Measurements from ENCODE around the gene GSTT2B. TPM values are rescaled to one million over a fixed set of nuclear protein-coding genes. Genes with fewer than 3 reads are reported as not detected.
"Not testable (repeated sequence)": the region's sequence is repeated elsewhere in the genome, so short reads cannot be mapped to it uniquely, and the experiment has no call there.

Gene GSTT2B
- total and polyA plus RNA-seq, 5 experiments from 2014 or later = not detected

DNA sequence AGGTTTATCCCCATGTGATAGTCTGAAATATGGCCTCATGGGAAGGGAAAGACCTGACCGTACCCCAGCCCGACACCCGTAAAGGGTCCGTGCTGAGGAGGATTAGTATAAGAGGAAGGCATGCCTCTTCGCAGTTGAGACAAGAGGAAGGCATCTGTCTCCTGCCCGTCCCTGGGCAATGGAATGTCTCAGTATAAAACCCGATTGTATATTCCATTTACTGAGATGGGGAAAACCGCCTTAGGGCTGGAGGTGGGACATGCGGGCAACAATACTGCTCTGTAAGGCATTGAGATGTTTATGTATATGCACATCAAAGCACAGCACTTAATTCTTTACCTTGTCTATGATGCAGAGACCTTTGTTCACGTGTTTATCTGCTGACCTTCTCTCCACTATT lies 53.6 kb downstream of the GSTT2B start:
- not testable (repeated sequence) for H3K4me3 Mint-ChIP-seq, ATAC-seq, H3K27me3 Mint-ChIP-seq, H3K9me3 Mint-ChIP-seq, H3K27ac Mint-ChIP-seq, H3K4me1 Mint-ChIP-seq, DNase-seq, H3K36me3 Mint-ChIP-seq
- POLR2A ChIA-PET = interaction anchor here (4.5 kb wide), 1 partner anchor 13 kb away, joined by 26 read pairs; the partner anchor contains the start of gene MIF

Other genes starting within 250 kb of the GSTT2B start
- gene ZNF70, start 210.1 kb downstream of the GSTT2B start, total RNA-seq = 1 to 10 TPM; 6.9 to 7.0 TPM
- gene ZNF70, start 210.1 kb downstream of the GSTT2B start, polyA plus RNA-seq = under 1 TPM; 0.20 to 0.57 (median 0.47) TPM
- gene VPREB3, start 206.8 kb downstream of the GSTT2B start, total RNA-seq = 1 to 10 TPM; 1.8 to 3.3 TPM
- under 1 TPM in 2 of 3 donors, not detected in 1; 0.80 to 0.92 TPM for gene VPREB3, start 206.8 kb downstream of the GSTT2B start, polyA plus RNA-seq
- gene C22orf15, start 198.2 kb downstream of the GSTT2B start, total RNA-seq = 1 to 10 TPM; 4.1 to 5.4 TPM
- gene C22orf15, start 198.2 kb downstream of the GSTT2B start, polyA plus RNA-seq = 1 to 10 TPM in 1 of 3 donors, under 1 TPM in 2; 0.42 to 1.7 (median 0.81) TPM
- gene CHCHD10, start 193.2 kb downstream of the GSTT2B start, total RNA-seq = 10 to 100 TPM; 44.3 to 47.4 TPM
- 10 to 100 TPM; 26.1 to 37.6 (median 36.0) TPM for gene CHCHD10, start 193.2 kb downstream of the GSTT2B start, polyA plus RNA-seq
- 1 to 10 TPM; 3.8 TPM for gene MMP11, start 188.3 kb downstream of the GSTT2B start, total RNA-seq
- 1 to 10 TPM; 2.1 to 6.5 (median 2.8) TPM for gene MMP11, start 188.3 kb downstream of the GSTT2B start, polyA plus RNA-seq
- gene SMARCB1, start 174.2 kb downstream of the GSTT2B start, total RNA-seq = 10 to 100 TPM; 52.9 to 55.5 TPM
- gene SMARCB1, start 174.2 kb downstream of the GSTT2B start, polyA plus RNA-seq = 10 to 100 TPM; 33.3 to 45.0 (median 35.0) TPM
- gene DERL3, start 122.2 kb downstream of the GSTT2B start, total RNA-seq = 1 to 10 TPM; 1.7 to 2.0 TPM
- gene DERL3, start 122.2 kb downstream of the GSTT2B start, polyA plus RNA-seq = not detected
- gene SLC2A11, start 103.3 kb downstream of the GSTT2B start, total RNA-seq = 10 to 100 TPM; 22.7 to 23.6 TPM
- gene SLC2A11, start 103.3 kb downstream of the GSTT2B start, polyA plus RNA-seq = 1 to 10 TPM; 3.6 to 8.5 (median 6.3) TPM
- gene MIF, start 66.8 kb downstream of the GSTT2B start, total RNA-seq = 100 to 1,000 TPM; 206 to 208 TPM
- gene MIF, start 66.8 kb downstream of the GSTT2B start, polyA plus RNA-seq = 1,000 to 10,000 TPM; 1,088 to 1,264 (median 1,247) TPM
- not detected for gene DDTL, start 5.7 kb upstream of the GSTT2B start, total RNA-seq
- gene DDTL, start 5.7 kb upstream of the GSTT2B start, polyA plus RNA-seq = 1 to 10 TPM in 2 of 3 donors, under 1 TPM in 1; 0.58 to 1.6 (median 1.3) TPM
- gene DDT, start 13.2 kb upstream of the GSTT2B start, total RNA-seq = 100 to 1,000 TPM in 1 of 2 experiments, 10 to 100 TPM in 1; 92.7 to 108 TPM
- 100 to 1,000 TPM; 111 to 152 (median 133) TPM for gene DDT, start 13.2 kb upstream of the GSTT2B start, polyA plus RNA-seq
- gene GSTT2, start 18.9 kb upstream of the GSTT2B start, total RNA-seq = not detected
- gene GSTT2, start 18.9 kb upstream of the GSTT2B start, polyA plus RNA-seq = not detected
- not detected for gene GSTT4, start 44.3 kb upstream of the GSTT2B start, total RNA-seq
- not detected for gene GSTT4, start 44.3 kb upstream of the GSTT2B start, polyA plus RNA-seq
- gene CABIN1, start 50.1 kb upstream of the GSTT2B start, total RNA-seq = 100 to 1,000 TPM; 162 to 164 TPM
- gene CABIN1, start 50.1 kb upstream of the GSTT2B start, polyA plus RNA-seq = 10 to 100 TPM in 2 of 3 donors, 1 to 10 TPM in 1; 7.1 to 19.1 (median 12.5) TPM
- 1 to 10 TPM; 1.7 to 1.9 TPM for gene SUSD2, start 220.3 kb upstream of the GSTT2B start, total RNA-seq
- under 1 TPM in 2 of 3 donors, not detected in 1; 0.07 TPM for gene SUSD2, start 220.3 kb upstream of the GSTT2B start, polyA plus RNA-seq